Cerebellar nuclear complex (tissue), 1 donor: ENCODE data around the gene RIMKLA.

Experiments used
- DNase-seq, 2 experiments: peaks; one replicate each; lab custom pipeline; 2025; lab: John Stamatoyannopoulos, UW

RIMKLA gene

DNA sequence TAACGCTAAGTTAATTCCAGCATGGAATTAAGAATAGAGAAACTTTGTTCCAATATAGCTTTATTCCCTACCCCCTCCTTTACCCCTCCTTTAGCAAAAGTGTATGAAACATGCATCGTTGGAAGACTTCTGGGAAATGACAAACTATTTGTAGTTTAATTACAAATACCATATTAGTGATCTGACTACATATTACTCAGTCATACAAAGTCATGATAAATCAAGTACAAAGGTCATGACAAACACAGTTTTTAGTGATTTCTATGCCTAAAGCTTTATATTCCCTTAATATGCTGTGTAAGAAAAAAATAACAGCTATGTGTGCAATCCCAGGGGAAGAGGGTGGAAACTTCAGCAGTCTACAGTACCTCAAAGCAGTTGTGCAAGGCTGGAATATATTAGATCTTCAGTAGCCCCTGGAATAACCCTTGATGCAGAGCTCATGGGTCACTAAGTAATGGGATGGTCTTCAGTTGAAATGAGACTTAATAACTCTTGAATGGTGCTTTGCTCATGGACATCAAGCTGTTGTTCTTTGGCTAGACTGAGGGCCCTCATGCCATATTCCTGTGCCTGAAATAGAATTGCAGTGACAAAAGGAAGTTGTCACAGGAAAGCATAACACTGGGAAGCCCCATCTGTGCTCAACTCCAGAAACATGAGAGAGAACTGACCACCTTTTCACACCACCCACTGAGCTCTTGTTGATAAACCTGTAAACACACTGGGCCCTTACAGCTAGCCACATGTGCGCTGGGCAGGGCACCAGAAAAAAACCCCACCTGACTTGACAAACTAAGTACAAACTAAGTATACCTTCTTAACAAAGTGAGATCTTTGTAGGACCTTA is 49.9 kb downstream of the RIMKLA start:
- DNase-seq: no peak

DNA sequence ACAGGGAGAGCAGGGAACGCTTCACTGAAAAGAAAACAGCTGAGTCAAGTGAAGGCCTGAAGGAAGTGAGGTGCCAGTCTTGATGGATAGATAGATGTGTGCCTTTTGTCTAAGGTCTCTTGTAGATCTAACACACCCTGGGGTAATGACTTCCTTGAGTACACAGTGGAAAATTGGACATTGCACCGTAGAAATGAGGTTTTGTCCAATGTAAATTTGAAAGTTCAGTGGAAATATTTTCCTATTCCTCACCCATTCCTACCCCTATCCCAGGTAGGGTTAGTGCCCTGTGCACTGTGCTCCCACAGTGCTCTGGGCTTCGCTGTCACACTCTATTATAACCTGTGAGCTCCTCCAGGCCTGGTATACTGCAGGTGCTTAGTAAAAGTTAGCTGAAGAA is 50.9 kb downstream of the RIMKLA start:
- no peak for DNase-seq

DNA sequence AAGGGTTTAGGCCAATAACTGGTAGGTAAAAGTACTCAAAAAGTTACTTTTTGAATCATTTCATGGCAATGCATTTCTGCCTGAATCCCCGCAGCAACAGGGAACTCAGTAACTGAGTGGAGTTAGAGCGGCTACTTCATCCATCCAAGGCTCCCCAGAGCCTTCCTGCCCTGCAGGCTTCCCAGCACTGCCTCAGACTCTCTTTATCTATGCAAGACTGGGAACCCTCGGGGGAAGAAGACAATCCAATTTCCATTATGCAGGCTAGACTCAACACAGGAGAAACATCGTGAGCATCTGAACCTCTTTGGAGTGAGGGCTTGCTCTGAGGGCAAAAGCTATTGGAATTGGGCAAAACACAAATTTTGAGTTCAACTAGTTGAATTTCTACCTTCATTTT is 52.1 kb downstream of the RIMKLA start:
- no peak for DNase-seq

DNA sequence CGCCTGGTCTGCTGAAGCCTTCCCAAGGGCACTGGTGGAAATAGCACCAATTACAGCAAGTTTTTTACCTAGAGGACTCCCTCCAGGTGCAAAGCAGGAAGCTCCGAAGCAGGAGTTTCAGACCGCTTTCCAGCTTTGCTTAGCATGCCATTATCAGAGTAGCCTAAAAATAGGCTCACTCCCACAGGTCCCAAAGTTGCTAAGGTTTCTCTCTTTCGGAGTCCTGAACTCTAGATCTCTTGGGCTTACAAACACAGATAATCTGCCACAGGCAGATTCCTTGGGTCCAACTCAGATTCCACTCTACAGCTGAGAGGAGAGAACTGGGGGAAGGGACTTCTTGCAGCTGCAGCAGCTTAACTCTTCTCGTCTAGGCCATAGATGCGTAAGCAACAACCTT is 52.8 kb downstream of the RIMKLA start:
- DNase-seq: no peak

DNA sequence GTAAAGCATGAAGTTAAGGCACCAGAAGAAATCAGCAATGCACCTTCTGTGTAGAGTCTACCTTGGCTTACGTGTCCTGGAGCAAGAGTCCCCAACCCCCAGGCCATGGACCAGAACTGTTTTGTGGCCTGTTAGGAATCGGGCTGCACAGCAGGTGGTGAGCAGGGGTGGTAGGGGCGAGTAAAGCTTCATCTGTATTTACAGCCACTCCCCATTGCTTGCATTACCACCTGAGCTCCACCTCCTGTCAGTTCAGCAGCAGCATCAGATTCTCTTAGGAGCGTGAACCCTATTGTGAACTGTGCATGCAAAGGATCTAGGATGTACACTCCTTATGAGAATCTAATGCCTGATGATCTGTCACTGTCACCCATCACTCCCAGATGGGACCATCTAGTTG is 53.7 kb downstream of the RIMKLA start:
- DNase-seq: no peak

DNA sequence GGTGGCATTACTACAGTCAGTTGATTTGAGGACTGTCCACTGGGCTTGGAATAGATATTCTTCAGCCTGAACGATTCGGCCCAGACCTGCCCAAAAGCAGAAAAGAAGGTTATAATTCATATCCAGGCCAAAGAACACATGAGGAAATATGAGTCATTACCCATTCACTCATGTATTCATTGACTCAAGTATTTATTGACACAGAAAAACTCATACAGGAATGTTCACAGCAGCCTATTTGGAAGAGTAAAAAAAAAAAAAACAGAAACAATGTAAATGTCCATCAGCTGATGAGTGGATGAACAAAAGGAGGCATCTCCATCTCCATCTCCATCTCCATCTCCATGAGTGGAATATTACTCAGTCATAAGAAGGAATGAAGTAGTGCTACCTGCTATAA is 59.3 kb downstream of the RIMKLA start:
- no peak for DNase-seq

DNA sequence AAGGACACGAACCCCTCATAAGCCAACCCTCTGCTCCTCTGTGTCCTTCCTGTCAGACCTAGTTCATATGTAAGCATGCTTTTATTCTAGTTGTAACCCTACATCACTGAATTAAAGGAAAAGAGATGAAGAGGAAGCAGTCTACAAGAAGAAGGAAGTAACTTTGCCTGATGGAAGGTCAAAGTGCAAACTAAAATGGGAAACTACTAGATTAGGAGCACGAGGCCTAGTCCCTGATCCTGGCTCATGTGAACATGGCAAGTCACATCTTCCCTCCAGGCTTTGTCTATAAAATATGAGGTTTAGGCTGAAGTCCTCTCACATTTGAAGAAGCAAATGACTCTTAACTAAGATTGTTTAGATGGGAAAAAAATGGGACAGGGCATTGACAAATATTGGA is 62.1 kb downstream of the RIMKLA start:
- DNase-seq: no peak

DNA sequence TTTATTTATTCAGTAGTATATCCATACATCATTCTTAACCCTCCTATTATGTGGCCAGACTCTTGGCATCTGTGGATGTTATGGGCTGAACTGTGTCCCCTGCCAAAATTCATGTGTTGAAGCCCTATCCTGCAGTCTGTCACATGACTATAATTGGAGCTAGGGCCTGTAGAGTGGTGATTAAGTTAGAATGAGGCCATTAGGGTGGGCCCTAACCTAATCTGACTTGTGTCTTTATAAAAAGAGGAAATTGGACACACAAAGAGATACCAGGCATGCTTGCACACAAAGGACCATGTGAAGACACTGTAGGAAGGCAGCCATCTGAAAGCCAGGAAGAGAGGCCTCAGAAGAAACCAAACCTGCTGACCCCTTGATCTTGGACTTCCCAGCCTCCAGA is 68.7 kb downstream of the RIMKLA start:
- no peak for DNase-seq

DNA sequence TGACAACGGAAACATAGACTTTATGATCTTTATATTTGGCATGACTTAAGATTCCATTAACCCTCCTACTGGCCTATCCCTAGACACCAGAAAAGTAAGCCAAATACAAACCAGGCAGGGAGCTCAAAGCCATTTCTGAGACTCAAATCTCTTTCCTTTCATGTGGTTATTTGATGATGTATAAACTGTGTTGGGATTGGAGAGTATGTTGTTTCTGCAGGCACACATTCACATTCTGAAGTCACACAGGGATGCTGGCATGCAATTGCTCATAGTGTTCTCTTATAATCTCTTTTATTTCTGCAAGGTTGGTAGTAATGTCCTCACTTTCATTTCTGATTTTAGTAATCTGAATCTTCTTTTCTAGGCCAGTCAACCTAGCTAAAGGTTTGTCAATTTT is 69.5 kb downstream of the RIMKLA start:
- no peak for DNase-seq

DNA sequence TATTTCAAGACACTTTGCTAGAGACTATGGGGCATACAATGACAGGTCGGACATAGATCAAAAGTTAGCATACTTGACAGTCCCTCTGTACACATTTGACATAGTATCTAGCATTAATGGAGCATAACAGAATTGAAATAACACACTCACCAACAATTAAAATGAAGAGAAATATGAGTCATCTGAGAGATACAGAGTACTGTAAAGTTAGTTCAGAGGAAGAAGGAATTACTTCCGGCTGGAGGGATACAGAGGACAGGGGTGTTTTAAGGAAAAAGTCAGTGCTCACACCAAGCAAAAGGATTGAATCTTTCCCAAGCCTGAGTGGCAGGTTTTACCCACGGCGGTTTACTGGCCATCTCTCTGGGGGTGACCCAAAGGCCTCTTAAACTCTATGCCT is 72.8 kb downstream of the RIMKLA start:
- DNase-seq: no peak

DNA sequence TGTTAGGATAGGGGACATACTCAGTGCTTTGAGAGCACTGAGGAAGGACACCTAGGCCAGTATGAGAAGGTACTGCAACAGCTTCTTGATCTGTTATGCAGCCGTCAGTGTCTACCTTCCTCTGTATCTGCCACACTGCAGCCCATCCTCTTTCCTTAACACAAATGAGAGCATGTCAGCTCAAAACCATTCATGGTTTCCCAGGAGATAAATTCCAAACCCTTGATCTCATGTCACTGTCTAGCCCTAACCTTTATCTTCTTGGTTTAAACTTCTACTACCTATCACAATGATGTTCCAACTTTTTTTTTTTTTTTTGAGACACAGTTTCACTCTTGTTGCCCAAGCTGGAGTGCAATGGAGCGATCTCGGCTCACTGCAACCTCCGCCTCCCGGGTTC is 73.8 kb downstream of the RIMKLA start:
- no peak for DNase-seq

DNA sequence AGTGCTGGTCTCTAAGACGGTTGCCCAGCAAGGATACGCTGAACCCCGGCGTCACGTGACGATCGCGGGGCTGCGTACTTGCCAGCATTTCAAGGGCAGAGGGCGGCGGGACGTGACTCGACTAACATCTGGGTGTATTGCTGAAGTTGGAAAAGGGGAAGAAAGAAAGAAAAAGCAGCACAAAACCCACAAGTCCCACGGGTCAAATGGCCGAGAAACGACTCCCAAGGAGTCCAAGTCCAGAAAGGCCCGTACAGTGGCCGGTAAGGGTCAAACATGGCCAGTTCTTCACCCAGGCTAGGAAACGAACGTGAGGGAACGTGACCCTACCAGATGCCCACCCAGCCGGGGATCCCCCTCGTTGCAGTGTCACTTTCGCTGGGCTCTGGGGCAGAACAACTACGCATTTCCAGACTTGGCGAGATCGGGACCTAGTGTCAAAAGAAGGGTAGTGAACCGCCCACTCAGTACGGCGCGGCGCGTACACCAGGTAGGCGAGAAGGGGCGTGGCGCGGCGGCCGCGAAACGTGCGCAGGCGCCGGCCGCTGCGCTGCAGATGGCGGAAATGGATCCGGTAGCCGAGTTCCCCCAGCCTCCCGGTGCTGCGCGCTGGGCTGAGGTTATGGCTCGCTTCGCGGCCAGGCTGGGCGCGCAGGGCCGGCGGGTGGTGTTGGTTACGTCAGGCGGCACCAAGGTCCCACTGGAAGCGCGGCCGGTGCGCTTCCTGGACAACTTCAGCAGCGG is 75.6 kb downstream of the RIMKLA start, which contains the start of the genes PPCS and ZMYND12:
Gene PPCS, plus strand, starts transcription at position 534 of the 744 bp plus-strand sequence. Its CDS starts 23 bp downstream, at position 557.
Gene ZMYND12, minus strand, starts transcription at position 13 of the 744 bp plus-strand sequence. CDS start 25 bp downstream, outside the sequence.
- peak in 1 of 2 experiments; percentile 53 for DNase-seq

DNA sequence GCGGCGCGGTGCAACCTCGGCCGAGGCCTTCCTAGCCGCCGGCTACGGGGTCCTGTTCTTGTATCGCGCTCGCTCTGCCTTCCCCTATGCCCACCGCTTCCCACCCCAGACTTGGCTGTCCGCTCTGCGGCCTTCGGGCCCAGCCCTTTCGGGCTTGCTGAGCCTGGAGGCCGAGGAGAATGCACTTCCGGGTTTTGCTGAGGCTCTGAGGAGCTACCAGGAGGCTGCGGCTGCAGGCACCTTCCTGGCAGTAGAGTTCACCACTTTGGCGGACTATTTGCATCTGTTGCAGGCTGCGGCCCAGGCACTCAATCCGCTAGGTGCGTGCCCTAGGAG is 76.1 kb downstream of the RIMKLA start:
- no peak for DNase-seq

DNA sequence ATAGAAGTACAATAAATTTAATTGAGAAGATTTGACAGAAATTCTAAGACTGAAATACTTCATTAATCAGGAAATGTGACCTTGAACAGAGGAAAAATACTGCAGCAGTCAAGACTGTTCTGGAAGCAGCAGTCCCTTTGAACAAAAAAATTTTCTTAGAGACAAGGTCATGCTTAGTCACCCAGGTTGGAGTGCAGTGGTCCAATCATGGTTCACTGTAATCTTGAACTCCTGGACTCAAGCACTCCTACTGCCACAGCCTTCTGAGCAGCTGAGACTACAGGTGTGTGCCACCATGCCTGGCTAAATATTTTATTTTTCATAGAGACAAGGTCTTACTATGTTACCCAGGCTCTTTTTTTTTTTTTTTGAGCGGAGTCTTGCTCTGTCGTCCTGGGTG is 80.6 kb downstream of the RIMKLA start:
- DNase-seq: no peak

DNA sequence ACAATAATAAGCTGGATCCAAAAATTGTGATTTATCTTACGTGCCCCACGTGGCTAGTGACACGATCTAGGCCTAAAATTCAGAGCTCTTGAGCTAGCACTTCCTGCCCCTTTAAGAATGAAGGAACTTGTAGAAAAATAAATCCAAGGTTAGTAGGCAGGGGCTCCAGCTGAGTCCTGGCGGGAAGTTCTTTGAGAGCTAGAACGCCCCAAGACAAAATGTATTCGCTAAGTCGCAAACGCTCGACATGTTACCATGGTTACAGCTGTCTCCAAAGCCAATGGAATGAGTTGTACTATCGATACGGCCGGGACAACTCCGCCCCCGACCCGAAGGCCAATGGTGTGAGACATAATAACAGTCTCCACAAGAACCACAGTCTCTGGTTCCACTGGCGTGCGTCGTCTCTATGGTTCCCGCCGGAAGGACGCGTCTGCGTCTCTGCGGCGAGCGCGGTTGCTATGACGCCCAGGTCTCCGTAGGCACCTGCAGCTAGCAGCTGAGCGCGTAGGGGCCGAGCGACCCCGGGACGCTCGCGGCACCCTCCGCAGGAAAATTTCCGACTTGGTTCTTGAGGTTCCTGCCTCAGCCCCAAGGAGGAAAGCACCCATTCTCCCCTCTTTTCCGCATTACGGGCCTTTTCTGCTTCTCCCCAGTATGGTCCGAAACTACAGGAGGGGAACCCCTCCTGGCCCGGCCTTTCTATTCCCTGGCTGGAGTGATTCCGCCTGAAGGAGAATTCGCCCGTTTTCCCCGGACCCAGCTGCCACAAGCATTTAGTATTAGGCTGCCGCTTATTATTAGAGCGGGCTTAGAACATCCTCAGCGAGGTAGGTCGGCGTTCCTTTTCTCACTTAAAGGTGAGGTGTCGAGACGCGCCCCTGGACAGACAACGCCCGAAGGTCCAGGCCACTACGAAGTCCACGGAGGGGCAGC is 82.5 kb downstream of the RIMKLA start, which contains the start of gene CCDC30:
Gene CCDC30, plus strand, starts transcription at position 459 of the 936 bp plus-strand sequence. CDS start 17,266 bp downstream, outside the sequence.
- DNase-seq: peak; percentile 92 to 99

DNA sequence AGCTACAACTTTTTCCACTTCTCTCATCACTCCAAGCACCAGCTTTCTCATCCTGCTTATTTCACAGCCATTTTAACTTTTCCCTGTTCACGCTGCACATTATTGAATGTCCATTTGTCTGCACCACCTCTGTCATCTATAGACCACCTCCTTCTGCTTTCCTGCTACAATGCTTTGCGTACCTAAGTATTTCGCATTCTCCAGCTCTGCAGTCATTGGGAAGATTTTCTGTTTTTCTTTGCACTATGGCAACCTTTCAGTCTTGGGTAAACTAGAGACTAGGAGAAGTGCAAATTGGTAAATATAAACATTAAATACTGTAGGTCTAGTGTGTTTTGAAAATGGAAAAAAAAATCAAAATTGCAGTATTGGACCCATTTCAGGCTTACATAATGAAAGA is 83.3 kb downstream of the RIMKLA start:
- no peak for DNase-seq

DNA sequence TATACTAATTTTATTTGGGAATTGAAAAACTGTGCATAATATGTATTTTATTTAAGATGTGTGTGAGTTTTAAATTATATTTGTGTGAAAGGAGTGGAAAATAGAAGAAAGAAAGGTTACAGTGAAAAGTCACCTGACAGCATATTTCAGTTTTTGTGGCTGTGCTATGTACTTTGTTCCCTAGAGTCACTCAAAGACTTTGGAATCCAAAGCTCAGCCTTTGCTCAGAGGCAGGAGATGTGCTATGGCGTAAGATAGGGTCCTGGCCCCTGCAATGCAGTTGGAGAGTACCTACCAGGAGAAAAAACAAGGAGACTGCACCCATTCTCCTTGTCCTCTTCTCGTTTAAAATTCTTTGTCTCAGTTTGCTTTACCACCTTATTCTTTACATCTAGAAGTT is 85.4 kb downstream of the RIMKLA start:
- no peak for DNase-seq

DNA sequence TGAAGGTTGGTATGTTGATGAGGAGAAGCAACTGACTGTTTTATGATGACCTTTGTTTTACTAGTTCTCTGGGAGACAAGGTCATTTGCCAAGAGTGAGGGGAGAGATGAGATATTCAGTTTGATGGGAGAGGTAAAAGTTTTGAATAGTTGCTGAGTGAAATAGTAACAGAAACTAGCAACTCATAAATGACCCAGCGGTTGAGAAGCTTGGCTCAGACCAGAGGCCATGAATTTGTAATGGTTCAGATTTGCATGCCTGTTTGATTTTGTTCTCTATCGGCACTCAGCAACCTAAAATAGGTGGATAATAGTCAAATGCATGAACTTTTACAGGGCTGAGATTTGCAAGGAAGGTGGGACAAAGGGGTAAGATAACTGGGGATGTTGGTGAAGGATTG is 89.1 kb downstream of the RIMKLA start:
- no peak for DNase-seq
